ENCODE data around the gene CHRM3.
"Not testable (repeated sequence)": the region's sequence is repeated elsewhere in the genome, so short reads cannot be mapped to it uniquely, and the experiment has no call there.

CHRM3 gene

DNA sequence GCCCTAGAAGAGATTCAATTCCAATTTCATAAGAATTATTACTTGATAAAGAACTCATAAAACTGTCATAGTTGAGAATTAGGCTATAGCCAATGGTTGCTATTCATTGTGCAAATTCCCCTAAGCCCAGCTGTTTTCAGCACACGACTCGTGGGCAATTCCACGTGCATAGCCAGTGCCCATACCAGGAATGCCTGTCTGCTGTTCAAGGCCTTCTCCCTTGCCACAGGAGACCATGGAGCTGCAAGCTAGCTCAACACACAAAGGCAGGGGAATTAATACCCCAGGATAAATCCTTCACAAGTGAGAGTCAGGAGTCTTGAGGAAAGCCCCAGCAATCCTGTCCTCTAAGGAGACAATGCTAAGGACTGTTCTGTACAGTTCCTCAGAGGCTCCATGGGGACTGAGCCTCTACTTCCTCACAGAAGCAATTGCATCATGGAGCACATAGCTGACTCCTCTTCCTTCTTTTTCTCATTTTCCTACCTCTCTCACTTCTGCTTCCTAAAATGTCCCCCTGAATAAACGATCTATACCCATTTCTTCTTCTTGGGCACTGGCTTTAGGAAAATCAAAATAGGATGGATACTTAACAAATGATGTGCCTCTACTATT is 19.1 kb upstream of the CHRM3 start:
- Histone ChIP-seq H3K36me3 (ENCODE audit: control insufficient read depth, low read length) (no peaks in the 10 kb centered on the region), H3K27ac (ENCODE audit: low read depth, low read length) (no peak overlapping the region), H3K9me2 (replicated peaks; ENCODE audit: control insufficient read depth, low read length) (no peaks in the 10 kb centered on the region; the same call in 1 of the 2 replicates), H3F3A (ENCODE audit: control insufficient read depth, insufficient read depth) (no peaks in the 10 kb centered on the region), H3K4me3 (ENCODE audit: low read length) (no peak overlapping the region), H3K27me3 (ENCODE audit: control insufficient read depth, low read length) (no peaks in the 10 kb centered on the region), H3K4me2 (ENCODE audit: low read length) (no peak overlapping the region), H4K20me1 (ENCODE audit: control insufficient read depth, insufficient read depth, low read depth, low read length) (no peaks in the 10 kb centered on the region), H3K4me1 (ENCODE audit: control insufficient read depth, low read length) (no peaks in the 10 kb centered on the region), H3K9me3 (ENCODE audit: control insufficient read depth, insufficient read depth, low read length) (no peaks in the 10 kb centered on the region), H3K79me2 (ENCODE audit: control insufficient read depth, low read length) (no peaks in the 10 kb centered on the region)
- TF ChIP-seq, protein P1, sequence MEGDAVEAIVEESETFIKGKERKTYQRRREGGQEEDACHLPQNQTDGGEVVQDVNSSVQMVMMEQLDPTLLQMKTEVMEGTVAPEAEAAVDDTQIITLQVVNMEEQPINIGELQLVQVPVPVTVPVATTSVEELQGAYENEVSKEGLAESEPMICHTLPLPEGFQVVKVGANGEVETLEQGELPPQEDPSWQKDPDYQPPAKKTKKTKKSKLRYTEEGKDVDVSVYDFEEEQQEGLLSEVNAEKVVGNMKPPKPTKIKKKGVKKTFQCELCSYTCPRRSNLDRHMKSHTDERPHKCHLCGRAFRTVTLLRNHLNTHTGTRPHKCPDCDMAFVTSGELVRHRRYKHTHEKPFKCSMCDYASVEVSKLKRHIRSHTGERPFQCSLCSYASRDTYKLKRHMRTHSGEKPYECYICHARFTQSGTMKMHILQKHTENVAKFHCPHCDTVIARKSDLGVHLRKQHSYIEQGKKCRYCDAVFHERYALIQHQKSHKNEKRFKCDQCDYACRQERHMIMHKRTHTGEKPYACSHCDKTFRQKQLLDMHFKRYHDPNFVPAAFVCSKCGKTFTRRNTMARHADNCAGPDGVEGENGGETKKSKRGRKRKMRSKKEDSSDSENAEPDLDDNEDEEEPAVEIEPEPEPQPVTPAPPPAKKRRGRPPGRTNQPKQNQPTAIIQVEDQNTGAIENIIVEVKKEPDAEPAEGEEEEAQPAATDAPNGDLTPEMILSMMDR (IDR thresholded peaks at IDR 0.05; ENCODE audit: low read depth, low read length, poor library complexity, severe bottlenecking): no peak
- no peak for TF ChIP-seq EZH2phosphoT487 (IDR thresholded peaks at IDR 0.05; ENCODE audit: borderline replicate concordance, low read length)

DNA sequence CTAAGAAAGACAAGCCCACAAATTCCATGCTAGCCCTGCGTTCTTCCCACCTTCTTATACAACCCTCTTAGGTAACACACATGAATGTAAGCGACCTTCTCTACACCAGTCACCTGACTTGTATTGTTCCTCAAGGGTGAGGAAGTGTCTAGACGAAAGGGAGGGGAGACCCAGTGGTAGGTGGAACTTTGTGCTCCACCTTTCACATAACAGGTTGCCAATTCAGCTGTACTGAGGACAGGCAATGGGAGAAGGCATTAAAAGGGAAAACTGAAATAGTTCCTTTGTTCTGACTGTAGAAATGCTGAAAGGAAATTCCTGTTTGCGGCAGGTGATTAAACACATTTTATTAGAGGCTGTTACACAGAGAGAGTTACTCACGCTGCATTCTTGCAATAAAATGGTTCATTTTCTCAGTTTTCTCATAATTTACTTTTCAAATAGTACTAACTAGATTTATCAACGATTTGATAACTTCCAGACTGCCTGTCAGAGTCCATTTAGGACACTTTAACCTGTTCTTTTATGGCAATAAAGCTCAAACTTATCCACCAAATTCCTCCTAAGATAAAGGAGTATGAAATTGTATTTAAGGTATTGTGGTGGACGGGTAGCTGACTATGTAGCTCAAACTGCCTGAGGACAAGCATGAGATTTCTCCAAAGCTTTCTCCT is 17.8 kb upstream of the CHRM3 start:
- no peaks in the 10 kb centered on the region for H3K9me3 ChIP-seq (ENCODE audit: control insufficient read depth, insufficient read depth, low read length)

DNA sequence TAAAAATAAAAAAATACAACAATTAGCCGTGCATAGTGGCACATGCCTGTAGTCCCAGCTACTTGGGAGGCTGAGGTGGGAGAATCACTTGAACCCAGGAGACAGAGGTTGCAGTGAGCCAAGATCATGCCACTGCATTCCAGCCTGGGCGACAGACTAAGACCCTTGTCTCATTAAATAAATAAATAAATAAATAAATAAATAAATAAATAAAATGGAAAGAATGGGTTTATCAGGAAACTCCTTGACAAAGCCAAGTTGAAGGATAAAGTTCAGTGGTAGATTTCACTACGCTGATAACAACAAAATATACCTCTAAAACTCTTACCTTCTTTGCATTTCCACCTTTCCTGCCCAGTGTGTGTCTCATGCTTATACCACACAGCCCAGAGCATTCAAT is 15.5 kb upstream of the CHRM3 start:
- H3K9me2 ChIP-seq (replicated peaks; ENCODE audit: control insufficient read depth, low read length); H3K4me2 ChIP-seq (ENCODE audit: low read length); H3K27ac ChIP-seq (ENCODE audit: low read depth, low read length); H3K79me2 ChIP-seq (ENCODE audit: control insufficient read depth, low read length); H3F3A ChIP-seq (ENCODE audit: control insufficient read depth, insufficient read depth); H4K20me1 ChIP-seq (ENCODE audit: control insufficient read depth, insufficient read depth, low read depth, low read length); H3K27me3 ChIP-seq (ENCODE audit: control insufficient read depth, low read length); H3K4me1 ChIP-seq (ENCODE audit: control insufficient read depth, low read length); H3K4me3 ChIP-seq (ENCODE audit: low read length); H3K36me3 ChIP-seq (ENCODE audit: control insufficient read depth, low read length); H3K9me3 ChIP-seq (ENCODE audit: control insufficient read depth, insufficient read depth, low read length): not testable (repeated sequence)

More for the DNA sequence above, 17.8 kb upstream of the CHRM3 start:
- Histone ChIP-seq H3K9me2 (replicated peaks; ENCODE audit: control insufficient read depth, low read length) (no peaks in the 10 kb centered on the region; the same call in 1 of the 2 replicates), H3K36me3 (ENCODE audit: control insufficient read depth, low read length) (no peaks in the 10 kb centered on the region), H3K27ac (ENCODE audit: low read depth, low read length) (no peak overlapping the region), H3K79me2 (ENCODE audit: control insufficient read depth, low read length) (no peaks in the 10 kb centered on the region), H4K20me1 (ENCODE audit: control insufficient read depth, insufficient read depth, low read depth, low read length) (no peaks in the 10 kb centered on the region), H3K4me1 (ENCODE audit: control insufficient read depth, low read length) (no peaks in the 10 kb centered on the region), H3F3A (ENCODE audit: control insufficient read depth, insufficient read depth) (no peaks in the 10 kb centered on the region), H3K4me3 (ENCODE audit: low read length) (no peak overlapping the region), H3K27me3 (ENCODE audit: control insufficient read depth, low read length) (no peaks in the 10 kb centered on the region), H3K4me2 (ENCODE audit: low read length) (no peak overlapping the region)
- no peak for TF ChIP-seq EZH2phosphoT487 (IDR thresholded peaks at IDR 0.05; ENCODE audit: borderline replicate concordance, low read length)
- TF ChIP-seq, protein P1 (IDR thresholded peaks at IDR 0.05; ENCODE audit: low read depth, low read length, poor library complexity, severe bottlenecking): no peak

DNA sequence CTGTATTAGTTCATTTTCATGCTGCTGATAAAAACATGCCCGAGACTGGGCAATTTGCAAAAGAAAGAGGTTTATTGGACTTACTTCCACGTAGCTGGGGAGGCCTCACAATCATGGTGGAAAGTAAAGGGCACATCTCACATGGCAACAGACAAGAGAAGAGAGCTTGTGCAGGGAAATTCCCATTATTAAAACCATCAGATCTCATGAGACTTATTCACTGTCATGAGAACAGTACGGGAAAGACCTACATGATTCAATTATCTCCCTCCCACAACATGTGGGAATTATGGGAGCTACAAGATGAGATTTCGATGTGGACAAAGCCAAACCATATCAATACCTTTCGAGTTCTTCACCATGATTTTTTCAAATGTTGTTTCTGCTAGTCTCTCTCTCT is 3.7 kb upstream of the CHRM3 start:
- Histone ChIP-seq H3K36me3 (ENCODE audit: control insufficient read depth, low read length) (no peaks in the 10 kb centered on the region), H3K4me1 (ENCODE audit: control insufficient read depth, low read length) (no peaks in the 10 kb centered on the region), H3F3A (ENCODE audit: control insufficient read depth, insufficient read depth) (no peaks in the 10 kb centered on the region), H3K9me2 (replicated peaks; ENCODE audit: control insufficient read depth, low read length) (no peaks in the 10 kb centered on the region), H3K4me2 (ENCODE audit: low read length) (no peak overlapping the region), H3K27me3 (ENCODE audit: control insufficient read depth, low read length) (no peaks in the 10 kb centered on the region), H3K79me2 (ENCODE audit: control insufficient read depth, low read length) (no peaks in the 10 kb centered on the region), H3K27ac (ENCODE audit: low read depth, low read length) (no peak overlapping the region), H3K4me3 (ENCODE audit: low read length) (no peak overlapping the region), H4K20me1 (ENCODE audit: control insufficient read depth, insufficient read depth, low read depth, low read length) (no peaks in the 10 kb centered on the region), H3K9me3 (ENCODE audit: control insufficient read depth, insufficient read depth, low read length) (no peaks in the 10 kb centered on the region; the same call in 1 of the 2 replicates)
- TF ChIP-seq EZH2phosphoT487 (IDR thresholded peaks at IDR 0.05; ENCODE audit: borderline replicate concordance, low read length): no peak
- TF ChIP-seq, protein P1 (IDR thresholded peaks at IDR 0.05; ENCODE audit: low read depth, low read length, poor library complexity, severe bottlenecking): no peak

Data from DOHH2 (cell line).